Measurements from ENCODE around the gene PRKG2.
A peak's percentile ranks its signal among the peaks of the same experiment; 100 is the strongest.

PRKG2 gene

DNA sequence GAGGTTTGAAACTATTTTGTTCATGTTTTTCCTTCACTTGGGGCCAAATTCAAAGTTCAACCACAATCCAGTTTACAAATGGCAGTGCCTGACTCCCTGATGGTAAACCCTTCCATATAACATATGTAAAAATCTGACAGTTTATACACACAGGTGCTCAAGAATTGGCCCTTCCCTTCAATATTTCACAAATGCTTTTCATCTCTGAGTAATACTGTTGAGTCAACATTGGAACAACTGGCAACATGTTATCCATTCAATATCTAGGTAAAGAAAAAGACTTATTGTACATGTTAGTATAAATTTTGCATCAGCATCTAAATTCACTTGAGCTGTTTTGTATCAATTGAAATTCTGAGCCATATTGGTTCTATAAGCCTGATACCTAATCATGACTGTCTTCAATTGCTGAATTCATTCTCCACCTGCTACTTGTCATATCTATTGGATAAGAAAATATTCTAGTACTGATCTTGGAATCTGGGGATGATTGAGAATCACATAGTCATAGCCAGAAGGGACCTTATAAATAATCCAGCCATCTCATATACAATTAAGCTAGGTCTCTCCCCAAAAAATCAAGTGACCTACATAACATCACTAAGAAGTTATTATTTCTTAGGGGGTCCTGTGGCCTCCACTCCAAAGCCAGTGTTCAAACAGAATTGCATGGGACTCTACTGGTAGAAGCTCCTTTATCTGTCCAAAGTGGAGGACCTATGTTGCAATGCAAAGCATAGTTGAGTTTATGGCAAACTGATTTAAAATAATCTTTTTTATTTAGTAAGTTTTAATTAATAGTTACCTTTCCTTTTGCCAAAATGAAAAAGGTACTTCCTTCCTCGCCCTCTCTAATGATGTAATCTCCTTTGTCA lies 61.9 kb downstream of the PRKG2 start:
- no peak for DNase-seq

DNA sequence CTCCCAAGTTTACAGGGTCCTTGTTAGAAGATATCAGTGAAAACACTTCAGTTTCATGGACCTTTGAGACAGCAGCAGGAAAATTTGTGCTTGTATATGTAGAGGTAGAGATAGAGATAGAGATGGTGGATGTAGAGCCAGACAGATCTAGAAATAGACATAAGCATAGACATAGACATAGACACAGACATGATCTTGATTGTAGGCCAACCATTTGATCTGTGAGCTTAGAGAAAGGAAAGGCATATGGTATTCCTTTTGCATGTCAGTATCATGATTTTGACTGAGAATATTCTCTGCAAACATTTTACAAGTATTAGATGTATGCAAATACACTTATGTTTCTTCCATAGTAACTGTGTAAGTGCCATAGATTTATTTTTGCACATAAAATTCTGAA lies 65.0 kb downstream of the PRKG2 start:
- no peak for DNase-seq

DNA sequence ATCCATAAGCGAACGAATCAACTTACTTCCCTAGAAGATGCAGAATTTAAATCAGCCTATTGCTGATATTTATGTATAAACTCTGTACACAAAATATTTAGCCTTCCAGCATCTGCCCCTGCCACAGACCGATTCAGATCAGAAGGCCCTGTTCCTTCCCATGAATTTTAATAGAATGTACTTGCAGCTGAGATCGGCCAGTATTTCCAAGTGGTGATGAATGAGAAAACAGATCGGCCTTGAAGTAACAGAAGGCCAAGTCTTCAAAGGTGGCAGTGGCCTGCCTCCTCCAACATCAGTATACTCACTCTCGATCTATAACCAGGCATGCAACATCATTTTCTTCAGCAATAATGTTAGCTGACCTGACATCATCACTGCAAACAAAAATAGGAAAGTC lies 66.4 kb downstream of the PRKG2 start:
- no peak for DNase-seq

DNA sequence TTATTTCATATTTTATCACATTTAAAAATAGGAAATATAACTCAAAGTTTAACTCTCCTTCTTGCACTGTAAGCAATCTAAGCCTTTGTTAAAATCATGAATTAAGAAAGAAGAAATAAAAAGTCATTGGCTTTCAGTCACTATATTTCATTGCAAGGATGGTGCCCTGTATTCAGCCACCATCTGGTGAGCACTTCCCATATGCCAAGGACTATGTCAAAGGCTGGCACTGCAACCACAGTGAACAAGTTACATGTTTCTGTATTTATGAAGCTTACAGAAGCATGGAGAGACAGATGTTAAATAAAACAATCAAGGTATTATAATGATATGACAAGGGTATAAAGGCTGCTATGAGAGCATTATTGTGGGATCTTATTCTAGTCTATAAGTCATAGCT lies 68.6 kb downstream of the PRKG2 start:
- DNase-seq: no peak

DNA sequence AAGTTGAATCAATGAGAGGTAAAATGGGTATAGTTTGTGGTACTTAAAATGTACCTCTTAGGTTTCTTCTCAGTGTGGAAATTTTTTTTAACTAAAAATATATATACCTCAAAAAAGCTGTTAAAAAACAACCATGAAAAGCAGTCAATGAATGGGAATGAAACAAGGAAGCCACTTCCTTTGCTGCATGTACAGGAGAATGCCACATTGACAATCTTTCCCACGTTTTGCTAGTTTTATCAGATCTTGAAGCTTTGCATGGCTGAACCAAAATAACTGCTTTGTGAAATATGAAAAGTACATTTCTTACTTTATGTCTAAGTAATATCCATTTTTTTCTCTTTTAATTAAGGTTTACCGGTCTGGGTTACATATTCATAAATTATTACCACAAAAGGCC lies 71.8 kb downstream of the PRKG2 start:
- no peak for DNase-seq

DNA sequence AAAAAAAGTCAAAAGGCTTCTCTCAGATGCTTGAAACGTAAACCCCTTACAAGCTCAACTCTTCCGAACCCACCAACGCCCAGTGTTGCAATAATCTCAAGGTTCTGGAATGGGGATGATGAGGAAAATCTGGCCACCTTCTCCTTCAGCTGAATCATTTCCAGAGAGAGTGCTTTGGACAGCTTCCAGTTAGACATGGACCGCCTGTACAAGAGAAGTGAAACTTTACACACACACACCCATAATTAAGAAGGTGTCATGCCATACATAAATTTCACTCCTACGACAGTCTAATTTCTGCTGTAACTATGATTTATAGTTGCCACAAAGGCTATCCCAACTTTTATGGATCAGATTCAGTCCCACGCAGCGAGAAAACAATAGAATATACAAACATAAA lies 72.3 kb downstream of the PRKG2 start:
- DNase-seq: no peak

DNA sequence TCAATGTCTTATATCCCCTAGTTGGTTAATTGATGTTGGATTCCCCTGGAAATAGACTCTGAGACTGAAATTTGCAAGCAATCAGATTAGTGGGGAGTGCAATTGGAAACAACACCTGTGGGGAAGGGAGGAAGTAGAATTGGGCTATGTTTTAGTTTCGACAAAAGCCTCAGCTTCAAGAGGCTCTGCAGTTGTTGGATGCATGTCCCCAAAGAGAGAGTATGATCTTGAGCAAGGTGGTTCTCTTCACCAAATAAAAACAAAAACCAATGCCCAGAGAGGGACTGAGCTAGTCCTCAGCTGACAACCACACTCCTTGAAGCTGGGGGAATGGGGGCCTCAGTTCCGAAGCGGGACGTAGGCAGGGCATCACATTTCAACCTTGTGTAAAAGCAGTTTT lies 77.1 kb downstream of the PRKG2 start:
- no peak for DNase-seq

DNA sequence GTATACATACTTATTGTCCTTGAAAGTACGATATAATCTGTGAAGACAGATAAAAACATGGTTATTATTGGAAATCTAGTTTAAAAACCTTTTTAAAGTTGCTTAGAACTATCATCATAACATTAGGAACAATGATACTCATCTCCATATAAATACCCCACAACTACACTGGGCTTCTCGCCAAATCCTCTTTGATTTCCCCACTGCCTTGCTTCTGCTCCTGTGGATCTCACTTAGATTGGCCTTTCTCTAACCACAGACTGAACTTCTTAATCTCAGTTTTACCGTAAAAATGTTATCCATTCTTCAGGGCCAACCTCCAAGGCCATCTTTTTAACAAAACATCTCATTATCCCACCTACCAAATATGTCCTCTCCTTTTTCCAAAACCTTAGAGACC lies 77.6 kb downstream of the PRKG2 start:
- DNase-seq: no peak

DNA sequence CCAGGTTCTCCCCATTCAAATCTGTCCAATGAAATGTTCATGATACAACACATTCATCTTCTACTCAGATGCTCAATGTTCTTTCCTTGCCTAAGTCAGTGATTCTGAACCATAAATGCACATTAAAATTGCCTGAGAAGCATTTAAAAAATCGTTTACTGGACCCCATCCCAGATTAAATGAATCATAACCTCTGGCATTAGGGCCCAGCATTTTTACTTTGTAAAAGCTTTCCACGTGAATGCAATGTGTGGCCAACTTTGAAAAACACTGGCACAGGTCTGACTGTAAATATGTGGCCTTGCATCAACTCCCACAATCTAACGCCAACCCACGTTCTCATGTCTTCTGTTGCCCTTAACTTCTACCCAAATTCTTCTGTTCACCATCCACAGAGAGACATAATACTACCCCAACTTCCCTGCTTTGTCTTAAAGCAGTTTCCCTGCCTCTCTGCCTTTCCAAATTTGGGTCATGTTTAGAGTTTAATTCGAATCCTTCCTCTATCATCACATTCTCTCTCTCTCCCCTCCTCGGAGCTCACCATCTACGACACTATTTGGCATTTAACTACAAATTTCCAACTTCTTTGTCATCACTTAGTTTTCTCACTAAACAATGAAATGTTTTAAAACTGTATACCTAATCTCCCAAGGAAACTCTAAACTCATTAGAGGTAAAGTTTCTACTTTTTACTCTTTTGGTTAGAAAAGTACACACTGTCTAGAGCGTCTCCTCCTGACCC lies 78.7 kb downstream of the PRKG2 start:
- DNase-seq: no peak

DNA sequence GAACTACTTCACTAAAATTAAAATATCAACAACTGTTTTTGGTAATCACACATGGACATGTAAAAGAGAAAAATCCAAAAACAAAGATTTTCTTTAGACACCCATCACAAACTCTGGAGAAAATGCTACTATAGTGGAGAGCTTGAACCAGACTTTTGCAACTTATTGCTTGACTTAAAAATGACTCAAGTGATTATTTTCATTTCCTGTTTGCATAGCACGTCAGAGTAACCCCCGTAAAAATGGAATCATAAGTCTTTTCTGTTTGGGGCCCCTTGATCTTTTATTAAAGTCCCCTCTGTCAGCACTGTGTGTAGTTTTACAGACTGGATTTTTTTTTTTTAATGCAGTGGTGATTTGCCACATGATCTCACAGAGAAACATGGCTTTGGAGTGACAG lies 79.5 kb downstream of the PRKG2 start:
- no peak for DNase-seq

DNA sequence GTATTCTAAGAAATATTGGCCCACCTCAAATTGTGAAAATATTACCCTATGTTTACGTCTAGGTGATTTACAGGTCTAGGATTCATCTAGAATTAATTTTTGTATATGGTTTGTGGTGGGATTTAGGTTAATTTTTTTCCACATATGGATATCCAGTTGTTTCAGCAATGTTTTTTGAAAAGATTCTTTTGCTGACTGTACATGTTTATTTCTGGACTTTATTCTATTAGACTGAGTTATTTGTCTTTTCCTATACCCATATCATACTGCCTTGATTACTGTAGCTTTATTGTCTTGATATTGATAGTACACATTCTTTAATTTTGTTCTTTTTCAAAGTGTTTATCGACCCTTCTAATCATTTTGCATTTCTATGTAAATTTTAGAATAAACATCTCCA lies 83.5 kb downstream of the PRKG2 start:
- no peak for DNase-seq

DNA sequence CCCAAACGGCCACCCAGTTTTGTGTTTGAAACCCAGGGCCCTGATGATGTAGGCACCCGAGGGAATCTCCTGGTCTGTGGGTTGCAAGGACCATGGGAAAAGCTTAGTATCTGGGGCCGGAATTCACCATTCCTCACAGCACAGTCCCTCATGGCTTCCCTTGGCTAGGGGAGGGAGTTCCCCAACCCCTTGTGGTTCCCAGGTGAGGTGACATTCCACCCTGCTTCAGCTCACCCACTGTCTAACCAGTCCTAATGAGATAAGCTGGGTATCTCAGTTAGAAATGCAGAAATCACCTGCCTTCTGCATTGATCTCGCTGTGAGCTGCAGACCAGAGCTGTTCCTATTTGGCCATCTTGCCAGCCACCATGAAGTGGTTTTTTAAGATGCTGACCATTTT lies 84.0 kb downstream of the PRKG2 start:
- DNase-seq: no peak

DNA sequence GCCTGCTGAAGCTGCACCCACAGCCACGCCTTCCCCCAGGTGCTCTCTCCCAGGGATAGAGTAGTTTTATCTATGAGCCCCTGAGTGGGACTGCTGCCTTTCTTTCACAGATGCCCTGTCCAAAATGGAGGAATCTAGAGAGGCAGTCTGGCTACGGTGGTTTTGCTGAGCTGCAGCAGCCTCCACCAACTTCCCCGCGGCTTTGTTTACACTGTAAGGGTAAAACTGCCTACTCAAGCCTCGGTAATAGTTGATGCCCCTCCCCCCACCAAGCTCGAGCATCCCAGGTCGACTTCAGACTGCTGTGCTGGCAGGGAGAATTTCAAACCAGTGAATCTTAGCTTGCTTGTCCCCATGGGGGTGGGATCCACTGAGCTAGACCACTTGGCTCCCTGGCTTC lies 84.5 kb downstream of the PRKG2 start:
- no peak for DNase-seq

DNA sequence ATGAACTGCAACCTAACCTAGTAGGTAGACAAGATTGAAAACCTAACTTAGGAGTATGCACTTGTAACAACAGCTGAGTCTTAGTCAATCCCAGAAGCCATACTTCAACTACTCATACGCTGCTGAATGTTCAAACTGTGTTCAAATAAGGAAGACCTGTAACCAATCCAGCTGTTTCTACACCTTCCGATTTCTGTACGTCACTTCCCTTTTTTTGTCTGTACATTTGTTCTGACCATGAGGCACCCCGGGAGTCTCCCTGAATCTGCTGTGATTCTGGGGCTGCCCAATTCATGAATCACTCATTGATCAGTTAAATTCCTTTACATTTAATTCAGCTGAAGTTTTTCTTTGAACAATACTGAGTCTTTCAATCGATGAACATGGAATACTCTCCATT lies 95.0 kb downstream of the PRKG2 start:
- DNase-seq: peak; percentile 2 to 10

DNA sequence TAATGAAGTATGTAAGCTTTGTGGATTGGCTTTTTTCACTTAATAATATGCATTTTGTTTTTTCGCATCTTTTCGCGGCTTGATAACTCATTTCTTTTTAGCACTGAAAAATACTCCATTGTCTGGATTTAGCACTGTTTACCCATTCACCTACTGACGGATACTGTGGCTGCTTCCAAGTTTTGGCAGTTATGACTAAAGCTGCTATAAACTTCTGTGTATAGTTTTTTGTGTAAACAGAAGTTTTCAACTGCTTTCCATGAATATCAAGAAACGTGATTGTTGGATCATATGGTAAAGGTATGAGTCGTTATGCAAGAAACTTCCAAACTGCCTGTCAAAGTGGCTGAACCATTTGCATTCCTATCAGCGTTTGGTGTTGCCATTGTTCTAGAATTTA lies 96.9 kb downstream of the PRKG2 start:
- no peak for DNase-seq

DNA sequence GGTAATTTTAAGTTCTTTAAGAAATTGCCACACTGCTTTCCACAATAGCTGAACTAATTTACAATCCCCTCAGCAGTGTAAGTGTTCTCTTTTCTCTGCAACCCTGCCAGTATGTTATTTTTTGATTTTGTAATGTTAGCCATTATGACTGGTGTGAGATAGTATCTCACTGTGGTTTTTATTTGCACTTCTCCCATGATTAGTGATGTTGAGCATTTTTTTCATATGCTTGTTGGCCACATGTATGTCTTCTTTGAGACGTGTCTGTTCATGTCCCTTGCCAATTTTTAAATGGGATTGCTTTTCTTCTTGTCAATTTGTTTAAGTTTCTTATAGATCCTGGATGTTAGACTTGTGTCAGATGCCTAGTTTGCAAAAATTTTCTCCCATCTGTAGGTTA lies 98.5 kb downstream of the PRKG2 start:
- no peak for DNase-seq

DNA sequence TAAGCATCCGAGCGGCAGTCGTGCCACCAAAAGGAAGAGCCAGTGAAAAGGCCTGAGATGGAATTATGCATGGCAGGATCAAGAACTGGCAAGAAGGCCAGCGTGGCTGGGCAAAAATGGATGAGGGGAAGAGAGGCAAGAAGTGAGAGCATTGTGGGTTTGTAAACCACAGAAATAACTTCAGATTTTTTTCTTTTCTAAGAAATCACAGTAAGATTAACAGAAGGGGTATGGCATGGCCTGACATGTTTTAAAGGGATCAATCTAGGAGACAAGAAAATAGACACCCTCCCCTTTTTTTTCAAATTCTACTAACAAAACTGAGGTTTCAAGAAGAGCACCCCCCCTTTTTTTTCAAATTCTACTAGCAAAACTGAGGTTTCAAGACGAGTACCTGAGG lies 102.0 kb downstream of the PRKG2 start:
- no peak for DNase-seq

DNA sequence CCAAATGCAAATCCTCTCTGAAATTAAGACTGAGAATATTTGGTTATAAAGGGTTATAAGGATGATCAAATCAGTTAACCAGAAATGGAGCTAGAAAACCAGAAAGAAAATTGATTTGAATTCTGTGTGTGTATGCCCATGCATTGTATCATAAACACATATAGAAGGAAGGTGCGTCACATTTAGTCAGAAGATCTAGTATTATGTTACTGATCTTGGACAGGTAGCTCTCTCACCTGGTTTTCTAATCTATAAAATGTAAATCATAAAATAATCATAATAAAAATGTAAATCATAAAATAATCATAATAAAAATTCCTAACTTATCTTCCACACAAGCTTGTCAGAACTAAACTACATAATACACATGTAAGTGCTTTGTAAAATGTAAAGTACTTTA lies 105.7 kb downstream of the PRKG2 start:
- DNase-seq: no peak

DNA sequence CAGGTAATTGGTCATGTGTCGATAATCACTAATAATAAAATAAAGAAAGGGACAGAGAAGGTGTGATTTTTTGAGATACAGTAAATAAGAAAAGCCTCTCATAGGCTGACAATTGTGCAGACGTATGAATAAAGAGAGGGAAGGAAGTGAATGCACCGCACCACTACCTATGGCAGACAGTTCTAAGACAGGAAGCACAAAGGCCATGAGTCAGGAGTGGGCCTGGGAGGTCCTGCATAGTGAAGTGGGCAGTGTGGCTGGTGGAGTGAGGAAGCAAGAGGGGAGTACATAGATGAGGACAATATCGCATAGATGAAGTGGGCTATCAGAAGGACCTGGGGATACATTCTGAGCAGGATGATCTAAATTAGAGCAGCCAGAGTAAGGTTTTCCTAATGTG lies 108.9 kb downstream of the PRKG2 start:
- no peak for DNase-seq

DNA sequence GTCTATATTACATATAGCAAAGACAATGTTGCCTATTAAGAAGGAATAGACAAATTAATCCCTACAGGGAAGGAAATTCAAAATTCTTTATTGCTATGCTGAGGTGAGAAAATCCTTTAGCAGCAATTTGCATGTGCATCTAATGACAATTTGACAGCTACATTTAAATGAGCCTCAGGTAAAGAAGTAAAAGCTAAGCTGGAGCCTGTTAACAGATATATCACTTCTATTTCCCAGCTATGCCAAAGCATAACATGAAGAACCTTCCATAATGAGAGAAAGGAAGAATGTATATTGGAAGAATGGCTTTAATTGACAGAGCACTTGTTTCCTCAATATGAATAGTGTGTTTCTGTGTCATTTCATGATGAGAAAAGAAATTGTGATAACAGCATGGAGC lies 112.9 kb downstream of the PRKG2 start:
- no peak for DNase-seq

DNA sequence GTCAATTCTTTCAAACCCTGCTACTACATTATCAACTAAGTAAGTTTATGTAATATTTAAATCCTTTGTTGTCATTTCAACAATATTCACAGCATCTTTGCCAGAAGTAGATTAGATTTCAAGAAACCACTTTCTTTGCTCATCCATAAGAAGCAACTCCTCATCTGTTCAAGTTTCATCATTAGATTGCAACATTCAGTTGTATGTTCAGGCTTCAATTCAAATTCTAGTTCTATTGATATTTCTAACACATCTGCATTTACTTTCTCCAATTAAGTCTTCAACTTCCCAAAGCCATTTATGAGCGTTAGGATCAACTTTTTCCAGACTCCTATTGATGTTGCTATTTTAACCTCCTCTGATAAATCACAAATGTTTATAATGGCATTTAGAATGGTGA lies 118.5 kb downstream of the PRKG2 start:
- DNase-seq: no peak

DNA sequence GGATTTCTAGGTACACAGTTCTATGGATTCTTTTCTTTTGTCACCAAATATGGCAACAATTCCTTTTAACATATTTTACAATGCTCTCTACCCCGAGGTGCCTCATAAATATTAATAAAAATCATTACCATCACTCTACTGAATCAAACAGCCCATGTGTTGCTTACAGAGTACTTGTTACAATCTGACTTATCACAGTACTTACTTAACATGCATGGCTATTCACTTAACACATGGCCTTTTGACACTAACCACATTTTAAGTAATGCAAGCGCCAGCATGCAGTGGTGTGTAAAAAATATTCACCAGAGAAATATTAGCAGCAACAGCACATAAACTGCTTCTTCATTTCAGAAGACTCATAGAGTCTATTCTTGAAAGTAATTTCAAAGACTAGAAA lies 119.6 kb downstream of the PRKG2 start:
- no peak for DNase-seq

DNA sequence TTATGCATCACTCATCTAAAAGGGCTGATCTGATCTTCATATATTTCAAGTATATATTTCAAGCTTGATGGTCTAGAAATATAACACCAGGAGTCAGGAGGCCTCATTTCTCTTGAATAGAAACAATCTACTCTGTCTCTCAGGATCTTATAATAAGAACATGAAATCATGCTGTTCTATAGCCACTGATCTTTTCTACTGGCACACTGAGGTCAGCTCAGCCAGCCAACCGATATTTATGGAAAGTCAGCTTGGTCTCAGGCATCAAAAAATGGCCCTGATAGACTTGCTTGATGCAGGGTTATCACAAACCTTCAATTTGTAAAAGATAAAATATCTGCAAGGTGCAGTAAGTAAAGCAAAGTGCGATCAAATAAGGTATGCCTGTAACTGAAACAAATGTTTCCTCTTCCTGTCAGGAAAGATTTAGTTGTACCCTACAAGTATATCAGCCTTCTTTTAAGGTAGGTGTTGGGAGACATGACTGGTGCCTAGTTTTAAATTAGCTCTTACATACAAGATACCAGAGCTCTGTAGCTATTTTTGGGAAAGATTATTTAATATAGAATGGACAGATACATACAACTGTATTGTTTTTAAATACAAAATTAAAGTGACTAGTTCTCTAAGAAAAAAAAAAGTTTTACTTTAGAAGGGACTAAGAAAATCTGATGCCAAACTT lies 121.2 kb downstream of the PRKG2 start:
- no peak for DNase-seq

DNA sequence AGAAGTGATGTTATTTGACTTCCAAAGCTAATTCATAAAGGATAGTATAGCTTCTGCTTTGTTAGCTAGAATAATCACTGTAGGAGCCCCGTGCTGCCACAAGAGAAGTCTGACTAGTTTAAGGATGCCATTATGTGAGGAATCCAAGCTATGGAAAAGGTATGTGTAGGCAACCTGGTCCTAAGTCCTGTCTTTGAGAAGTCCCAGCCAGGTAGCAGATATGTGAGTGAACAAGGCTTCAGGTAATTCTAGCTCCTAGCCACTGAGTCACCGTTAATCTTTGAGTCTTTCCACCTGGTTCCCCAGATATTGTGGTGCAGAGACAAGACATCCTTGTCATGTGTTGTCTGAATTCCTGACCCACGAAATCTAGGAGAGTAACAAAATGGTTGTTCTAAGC lies 129.0 kb downstream of the PRKG2 start:
- DNase-seq: no peak
